HG03108 (cell line): ENCODE data around the gene COX10.
A peak's percentile ranks its signal among the peaks of the same experiment; 100 is the strongest.
"Not testable (repeated sequence)": the region's sequence is repeated elsewhere in the genome, so short reads cannot be mapped to it uniquely, and the experiment has no call there.

Experiments used
- ATAC-seq: cut with Tn5 transposase; IDR thresholded peaks from one replicate; pipeline ENCODE4 v1.9.1; 2021; ENCODE audit warnings: moderate library complexity; ENCODE audit not compliant: unreplicated experiment

Gene COX10

GRCh38 chr17:14069251-14070021 is at the start of gene COX10:
TSS of gene COX10 (plus strand) at chr17:14069504. CDS start at chr17:14069606, 102 bp downstream.
- peak; percentile 99 for ATAC-seq

- not testable (repeated sequence) for ATAC-seq
These were observed 47.5 kb upstream of the COX10 start for GRCh38 chr17:14021651-14022294.

GRCh38 chr17:14029755-14030154 is 39.5 kb upstream of the COX10 start:
- ATAC-seq: not testable (repeated sequence)

- no peak for ATAC-seq
These were observed 37.1 kb upstream of the COX10 start for GRCh38 chr17:14032234-14032633.

- ATAC-seq: no peak
These were observed 36.1 kb upstream of the COX10 start for GRCh38 chr17:14033166-14033565.

GRCh38 chr17:14037453-14037852 is 31.9 kb upstream of the COX10 start:
- ATAC-seq: no peak

GRCh38 chr17:14038206-14038605 is 31.1 kb upstream of the COX10 start:
- no peak for ATAC-seq

GRCh38 chr17:14042411-14042810 is 26.9 kb upstream of the COX10 start:
- no peak for ATAC-seq

GRCh38 chr17:14044702-14045101 is 24.6 kb upstream of the COX10 start:
- no peak for ATAC-seq

- ATAC-seq: no peak
These were observed 22.3 kb upstream of the COX10 start for GRCh38 chr17:14046978-14047377.

- ATAC-seq: no peak
These were observed 21.7 kb upstream of the COX10 start for GRCh38 chr17:14047591-14047990.

- ATAC-seq: no peak
These were observed 21.1 kb upstream of the COX10 start for GRCh38 chr17:14048169-14048568.

- no peak for ATAC-seq
These were observed 18.7 kb upstream of the COX10 start for GRCh38 chr17:14050616-14051015.

- no peak for ATAC-seq
These were observed 17.6 kb upstream of the COX10 start for GRCh38 chr17:14051692-14052091.

GRCh38 chr17:14052886-14053615 is 16.3 kb upstream of the COX10 start:
- ATAC-seq: no peak

- ATAC-seq: no peak
These were observed 11.7 kb upstream of the COX10 start for GRCh38 chr17:14057591-14057990.

GRCh38 chr17:14058051-14058450 is 11.3 kb upstream of the COX10 start:
- ATAC-seq: no peak

- ATAC-seq: no peak
These were observed 8.6 kb upstream of the COX10 start for GRCh38 chr17:14060706-14061105.

- no peak for ATAC-seq
These were observed 7.4 kb upstream of the COX10 start for GRCh38 chr17:14061666-14062560.

- no peak for ATAC-seq
These were observed 2.0 kb upstream of the COX10 start for GRCh38 chr17:14067347-14067746.
